Endothelial cell of umbilical vein (primary cell): Measurements from ENCODE around the gene MED17. TPM values are rescaled to one million over a fixed set of nuclear protein-coding genes. Genes with fewer than 3 reads are reported as not detected.

ENCODE experiments used
- BruUV-seq: library from RNA; stranded (reverse); fragments of 400-500 nt; replicated peaks from 2 replicates; lab custom pipeline; 2021; lab: Mats Ljungman, UMichigan
- CTCF ChIA-PET: fragments of 300-600, 350-600 bp; sonication (Branson Sonifier 250); formaldehyde crosslinking; loops from one replicate; lab custom pipeline; 2021; ENCODE audit warnings: antibody characterized with exemption, inconsistent platforms; lab: Charles Lee
- POLR2A ChIA-PET: fragments of 300-600, 350-600 bp; sonication (Branson Sonifier 250); formaldehyde crosslinking; loops from one replicate; lab custom pipeline; 2021; ENCODE audit warnings: antibody characterized with exemption, inconsistent platforms; lab: Charles Lee
- DNase-seq: peaks from one replicate; pipeline ENCODE4 v3.0.0-alpha.2; 2011; ENCODE audit warnings: low read depth, low spot score
- FAIRE-seq: peaks from 2 replicates; lab custom pipeline; 2011; peaks lifted over from hg19 to GRCh38; lab: Jason Lieb, UNC
- H2AFZ ChIP-seq: 2 replicates; pipeline ENCODE4 v1.6.0; 2012; ENCODE audit warnings: low read depth, low read length, control low read depth, inconsistent platforms
- H3K27ac ChIP-seq: 2 replicates; pipeline ENCODE4 v1.5.1; 2011; ENCODE audit warnings: low read depth, mild to moderate bottlenecking, control low read depth, low read length, moderate library complexity; ENCODE audit not compliant: insufficient read depth
- H3K27me3 ChIP-seq, 2 experiments: 2 replicates each; pipeline versions ENCODE4 v1.6.0 to v1.6.1; 2011; ENCODE audit warnings: low read length in 2 of 2, mixed read lengths in 1 of 2; ENCODE audit not compliant: control insufficient read depth in 2 of 2, insufficient read depth in 2 of 2
- H3K36me3 ChIP-seq, 2 experiments: 2 replicates in 1 of 2; 3 replicates in 1 of 2; pipeline ENCODE4 v1.5.1; 2011; ENCODE audit warnings: low read length in 2 of 2, mild to moderate bottlenecking in 1 of 2, moderate library complexity in 1 of 2; ENCODE audit not compliant: control insufficient read depth in 2 of 2, insufficient read depth in 2 of 2; ENCODE audit errors: extremely low read depth in 1 of 2
- H3K4me1 ChIP-seq: 3 replicates; pipeline ENCODE4 v1.5.1; 2011; ENCODE audit warnings: mild to moderate bottlenecking, low read length; ENCODE audit not compliant: control insufficient read depth, insufficient read depth; ENCODE audit errors: extremely low read depth
- H3K4me2 ChIP-seq: 2 replicates; pipeline ENCODE4 v1.6.1; 2011; ENCODE audit warnings: low read length, control low read depth, mixed read lengths; ENCODE audit not compliant: insufficient read depth
- H3K4me3 ChIP-seq, 3 experiments: fragments of 200-600 bp in 1 of 3; sonication (generic), shearing (Covaris generic) in 1 of 3; replicated peaks in 1 of 3; 2 replicates each; pipeline ENCODE4 v1.5.1; 2011 to 2016; ENCODE audit warnings: control low read depth in 3 of 3, low read length in 3 of 3, mild to moderate bottlenecking in 2 of 3, inconsistent platforms in 1 of 3, low read depth in 1 of 3, moderate library complexity in 1 of 3; ENCODE audit not compliant: insufficient read depth in 1 of 3
- H3K79me2 ChIP-seq: 2 replicates; pipeline ENCODE4 v1.6.0; 2012; ENCODE audit warnings: low read length, inconsistent platforms; ENCODE audit not compliant: control insufficient read depth, insufficient read depth
- H3K9ac ChIP-seq: replicated peaks from 2 replicates; pipeline ENCODE3; 2011; ENCODE audit warnings: low read length, control low read depth; ENCODE audit not compliant: insufficient read depth; ENCODE audit errors: extremely low read depth
- H3K9me1 ChIP-seq: replicated peaks from 3 replicates; pipeline ENCODE4 v1.6.0; 2011; ENCODE audit warnings: mild to moderate bottlenecking, low read length; ENCODE audit not compliant: control insufficient read depth, insufficient read depth; ENCODE audit errors: extremely low read depth
- H3K9me3 ChIP-seq: replicated peaks from 2 replicates; pipeline ENCODE4 v1.5.1; 2012; ENCODE audit warnings: low read length, inconsistent platforms; ENCODE audit not compliant: control insufficient read depth, insufficient read depth
- H4K20me1 ChIP-seq: replicated peaks from 2 replicates; pipeline ENCODE3; 2011; ENCODE audit warnings: mild to moderate bottlenecking, low read length; ENCODE audit not compliant: control insufficient read depth, insufficient read depth; ENCODE audit errors: extremely low read depth
- CTCF ChIP-seq, 2 donors: IDR thresholded peaks; 1 replicate in 1 of 2; 2 replicates in 1 of 2; pipeline ENCODE4 v1.5.1; 2011; ENCODE audit warnings: low read length in 2 of 2, mild to moderate bottlenecking in 2 of 2, moderate library complexity in 2 of 2, control low read depth in 1 of 2, inconsistent platforms in 1 of 2, low read depth in 1 of 2; ENCODE audit not compliant: insufficient read depth in 1 of 2; ENCODE audit errors: extremely low read depth in 1 of 2
- EZH2 ChIP-seq: IDR thresholded peaks from 2 replicates; pipeline ENCODE4 v1.6.1; 2012; ENCODE audit warnings: borderline replicate concordance, low read depth, mild to moderate bottlenecking, moderate library complexity, low read length, inconsistent platforms; ENCODE audit not compliant: severe bottlenecking
- FOS ChIP-seq: IDR thresholded peaks from 2 replicates; pipeline ENCODE4 v1.6.1; 2011; ENCODE audit warnings: mild to moderate bottlenecking, low read length, moderate library complexity, borderline replicate concordance; ENCODE audit not compliant: insufficient read depth
- GATA2 ChIP-seq: IDR thresholded peaks from 2 replicates; pipeline ENCODE4 v1.7.0; 2011; ENCODE audit warnings: low read depth, mild to moderate bottlenecking, moderate library complexity, mixed read lengths, low read length; ENCODE audit not compliant: insufficient read length, insufficient read depth
- JUN ChIP-seq: IDR thresholded peaks from 2 replicates; pipeline ENCODE4 v1.6.1; 2011; ENCODE audit warnings: borderline replicate concordance, low read depth; ENCODE audit not compliant: insufficient read length, insufficient read depth
- MAX ChIP-seq: IDR thresholded peaks from 2 replicates; pipeline ENCODE4 v1.6.1; 2011; ENCODE audit not compliant: insufficient read depth, insufficient read length
- MYC ChIP-seq: IDR thresholded peaks from one replicate; pipeline ENCODE4 v1.6.1; 2011; ENCODE audit warnings: mild to moderate bottlenecking, low read depth, low read length
- POLR2A ChIP-seq: IDR thresholded peaks from 2 replicates; pipeline ENCODE4 v1.6.1; 2012; ENCODE audit warnings: low read depth, mild to moderate bottlenecking, control low read depth, low read length
- POLR2AphosphoS5 ChIP-seq: IDR thresholded peaks from 2 replicates; pipeline ENCODE4 v1.6.1; 2012; ENCODE audit warnings: low read depth, mild to moderate bottlenecking, control low read depth, low read length, moderate library complexity; ENCODE audit not compliant: insufficient read depth
- dilution Hi-C: fragments of 300-500 bp; cut with MboI; formaldehyde crosslinking; loops from one replicate; pipeline ENCODE4 v1.15.0; 2019; ENCODE audit warnings: low sequenced_read_pairs; ENCODE audit not compliant: extremely low pct_ligation_motif_present
- intact Hi-C: fragments of 100-400 bp; cut with micrococcal nuclease; formaldehyde crosslinking; loops from one replicate; pipeline ENCODE4 v1.10.0; 2022
- polyA plus RNA-seq, 4 experiments: library from polyadenylated mRNA; depleted of rRNA in 3 of 4; stranded (reverse) in 3 of 4; unstranded in 1 of 4; fragments of >200 nt; gene quantifications; 2 replicates each; pipeline versions ENCODE4 v1.2.1 to v1.2.3, GENCODE V29; 2011 to 2012; ENCODE audit warnings: missing spikeins in 1 of 4
- total RNA-seq: library from RNA; stranded (reverse); gene quantifications from 2 replicates; pipeline ENCODE4 v1.2.3, GENCODE V29; 2021

Gene MED17
- total and polyA plus RNA-seq, 2 donors (not counting 3 experiments of a cell fraction or from before 2014, with no cell fraction given): 11.3 to 40.6 TPM

GRCh38 chr11:93804879-93805278, 20.8 kb downstream of the MED17 start:
- Histone ChIP-seq H3K79me2 (peaks cover 5% of the 10 kb centered on the region), H3K9ac (no peak overlapping the region), H3K4me3 (no peak overlapping the region), H2AFZ (no peak overlapping the region), H3K27ac (no peak overlapping the region), H3K4me2 (no peak overlapping the region), H3K36me3 (peaks cover 19 to 24% of the 10 kb centered on the region in 2 experiments), H3K27me3 (no peaks in the 10 kb centered on the region), H4K20me1 (peaks cover 6% of the 10 kb centered on the region), H3K9me1 (no peaks in the 10 kb centered on the region), H3K9me3 (no peaks in the 10 kb centered on the region), H3K4me1 (no peaks in the 10 kb centered on the region)
- intact Hi-C loops: no loop called here
- TF ChIP-seq JUN: no peak
- TF ChIP-seq EZH2: no peak
- POLR2A ChIA-PET: no interaction called here
- BruUV-seq: no TSS peak
- dilution Hi-C loops: no loop called here
- FAIRE-seq: no peak
- CTCF ChIA-PET: interaction anchor here (0.6 kb wide), 1 partner anchor 17 kb away, joined by 3 read pairs; no protein-coding TSS in a partner anchor
- DNase-seq: no peak

- Histone ChIP-seq H3K4me3 (no peak overlapping the region), H3K27ac (no peak overlapping the region), H3K27me3 (no peaks in the 10 kb centered on the region), H3K79me2 (peaks cover 2% of the 10 kb centered on the region), H2AFZ (no peak overlapping the region), H3K4me2 (no peak overlapping the region), H3K36me3 (peaks cover 19 to 29% of the 10 kb centered on the region in 2 experiments), H3K9me3 (no peaks in the 10 kb centered on the region), H4K20me1 (peaks cover 2% of the 10 kb centered on the region), H3K9me1 (no peaks in the 10 kb centered on the region), H3K4me1 (no peaks in the 10 kb centered on the region), H3K9ac (no peak overlapping the region)
- dilution Hi-C loops: no loop called here
- intact Hi-C loops: no loop called here
- TF ChIP-seq CTCF (IDR thresholded peaks at IDR 0.05; ENCODE audit: extremely low read depth in 1 of 2, insufficient read depth in 1 of 2, low read depth in 1 of 2, low read length in 2 of 2): no peak
- no peak for TF ChIP-seq GATA2
- no peak for TF ChIP-seq POLR2A
- no peak for TF ChIP-seq POLR2AphosphoS5
- TF ChIP-seq MYC: no peak
- no peak for TF ChIP-seq JUN
- no peak for TF ChIP-seq EZH2
- no peak for TF ChIP-seq MAX
- TF ChIP-seq FOS: no peak
- no peak for DNase-seq
- ChIA-PET CTCF (interaction anchor here (2.0 kb wide), 1 partner anchor 10 kb away, joined by 4 read pairs; no protein-coding TSS in a partner anchor), POLR2A (interaction anchor here (1.0 kb wide), 1 partner anchor 11 kb away, joined by 3 read pairs; no protein-coding TSS in a partner anchor)
- no peak for FAIRE-seq
- BruUV-seq: no TSS peak
Observed at GRCh38 chr11:93807980-93808379, 23.9 kb downstream of the MED17 start.
